NCI-H1092 (cell line): ENCODE results near the gene SCGN.
"Not testable (repeated sequence)": the region's sequence is repeated elsewhere in the genome, so short reads cannot be mapped to it uniquely, and the experiment has no call there.

Source experiments
- DNase-seq: peaks from one replicate; lab custom pipeline; 2025; lab: John Stamatoyannopoulos, UW

SCGN gene

DNA sequence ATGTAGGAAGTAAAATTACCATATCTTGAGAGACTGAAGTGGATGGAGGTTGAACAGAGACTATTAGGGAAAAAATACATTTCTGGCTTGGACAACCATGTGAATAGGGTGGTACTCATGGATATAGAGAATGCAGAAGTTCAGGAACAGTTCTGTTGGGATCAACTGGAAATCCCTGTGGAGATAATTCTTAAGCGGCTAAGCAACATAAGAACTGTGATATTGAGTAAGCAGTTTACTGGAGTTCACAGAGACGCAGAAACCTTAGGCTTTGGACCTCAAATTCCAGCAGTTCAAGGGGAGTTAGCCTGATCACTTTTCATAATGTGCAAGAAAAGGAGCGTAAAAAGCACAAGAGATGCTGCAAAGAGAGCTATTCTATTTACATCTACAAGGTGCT lies 78.9 kb downstream of the SCGN start:
- no peak for DNase-seq

DNA sequence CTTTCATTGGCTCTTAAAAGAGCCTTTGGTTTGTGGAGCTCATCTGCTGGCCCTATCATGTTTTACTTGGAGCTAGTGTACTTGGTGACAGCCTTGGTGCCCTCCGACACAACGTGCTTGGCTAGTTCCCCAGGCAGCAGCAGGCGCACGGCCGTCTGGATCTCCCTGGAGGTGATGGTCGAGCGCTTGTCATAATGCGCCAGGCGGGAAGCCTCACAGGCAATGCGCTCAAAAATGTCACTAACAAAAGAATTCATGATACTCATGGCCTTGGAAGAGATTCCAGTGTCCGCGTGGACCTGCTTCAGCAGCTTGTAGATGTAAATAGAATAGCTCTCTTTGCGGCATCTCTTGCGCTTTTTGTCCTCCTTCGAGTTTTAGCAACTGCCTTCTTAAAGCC lies 79.7 kb downstream of the SCGN start:
- DNase-seq, result no peak

DNA sequence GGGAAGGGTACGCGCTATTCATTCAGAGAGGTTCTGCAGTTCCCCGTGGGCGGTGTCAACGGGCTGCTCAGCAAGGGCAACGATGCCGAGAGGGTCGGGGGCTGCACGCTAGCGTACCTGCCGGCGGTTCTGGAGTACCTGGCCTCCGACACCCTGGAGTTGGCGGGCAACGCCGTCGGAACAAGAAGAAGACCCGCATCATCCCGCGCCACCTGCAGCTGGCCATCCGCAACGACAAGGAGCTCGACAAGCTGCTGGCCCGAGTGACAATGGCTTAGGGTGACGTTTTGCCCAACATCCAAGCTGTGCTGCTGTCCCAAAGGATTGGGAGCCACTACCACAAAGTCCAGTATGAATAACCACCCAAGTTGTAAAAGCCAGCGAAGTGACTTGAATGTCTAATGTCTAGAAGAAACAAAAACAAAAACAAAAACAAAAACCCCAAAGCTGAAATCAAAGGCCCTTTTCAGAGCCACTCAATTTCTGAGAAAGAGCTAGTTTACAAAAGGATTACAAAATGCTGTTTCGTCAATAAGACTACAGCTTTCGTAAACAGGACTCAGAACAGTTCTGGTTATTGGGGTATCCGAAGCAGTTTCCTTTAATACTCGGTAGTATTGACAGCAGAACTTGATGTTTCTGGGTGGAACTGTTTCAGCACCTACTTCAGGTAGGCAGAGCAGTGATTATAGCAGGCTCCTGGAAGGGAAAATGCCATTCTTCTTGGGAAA lies 80.6 kb downstream of the SCGN start:
- no peak for DNase-seq

DNA sequence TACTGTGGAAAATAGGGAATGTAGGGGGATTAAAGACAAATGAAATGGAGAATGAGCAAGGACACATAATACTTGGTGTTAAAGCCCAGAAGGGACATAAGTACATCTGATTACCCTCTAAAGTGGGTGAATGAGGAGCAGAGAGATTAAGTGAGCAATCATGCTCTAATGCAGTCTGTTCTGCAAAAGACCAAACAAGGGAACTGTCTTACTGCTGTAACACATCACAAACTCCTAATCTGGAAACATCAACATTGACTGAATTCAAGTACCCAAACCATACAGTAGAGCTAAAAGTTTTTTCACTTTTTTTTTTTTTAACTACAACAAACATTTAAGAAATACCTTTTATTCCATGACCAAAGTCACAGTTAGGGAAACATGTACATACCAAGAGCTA lies 83.2 kb downstream of the SCGN start:
- no peak for DNase-seq

DNA sequence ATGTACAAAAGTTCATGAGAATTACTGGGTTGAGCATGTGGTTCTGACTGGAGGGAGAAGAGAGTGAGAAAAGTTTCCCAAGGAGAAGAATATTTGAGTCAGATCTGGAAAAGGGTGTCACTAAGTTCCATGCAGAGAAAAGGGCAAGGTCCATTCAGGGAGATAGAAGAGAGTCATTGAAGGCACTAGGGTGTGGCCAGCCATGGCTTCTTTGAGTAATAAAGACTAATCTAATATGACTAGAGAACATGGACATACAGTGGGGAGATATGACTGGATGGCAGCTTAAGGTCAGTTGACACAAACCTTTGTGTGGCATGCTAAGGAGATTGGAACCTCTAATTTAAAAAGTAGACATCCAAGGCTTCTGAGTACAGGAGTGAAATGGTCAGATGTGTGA lies 91.9 kb downstream of the SCGN start:
- DNase-seq, result no peak

DNA sequence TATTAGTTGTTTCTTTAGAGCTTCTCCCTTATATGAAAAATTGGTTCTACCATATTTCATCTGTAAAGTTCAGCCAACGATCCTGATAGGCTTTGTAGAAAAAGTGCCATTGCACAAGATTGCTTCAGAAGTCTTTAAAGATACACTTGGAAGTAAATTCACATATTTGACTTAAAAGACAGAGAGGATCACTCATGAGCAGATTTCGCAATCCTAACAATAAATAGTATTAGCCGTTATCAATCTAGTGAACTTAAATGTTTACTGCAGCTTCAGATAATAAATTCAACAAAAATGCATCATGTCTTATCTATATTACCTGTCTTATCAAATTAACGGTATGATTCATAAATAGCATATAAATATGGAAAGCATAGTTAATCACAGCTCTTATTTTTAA lies 93.8 kb downstream of the SCGN start:
- DNase-seq, result no peak

DNA sequence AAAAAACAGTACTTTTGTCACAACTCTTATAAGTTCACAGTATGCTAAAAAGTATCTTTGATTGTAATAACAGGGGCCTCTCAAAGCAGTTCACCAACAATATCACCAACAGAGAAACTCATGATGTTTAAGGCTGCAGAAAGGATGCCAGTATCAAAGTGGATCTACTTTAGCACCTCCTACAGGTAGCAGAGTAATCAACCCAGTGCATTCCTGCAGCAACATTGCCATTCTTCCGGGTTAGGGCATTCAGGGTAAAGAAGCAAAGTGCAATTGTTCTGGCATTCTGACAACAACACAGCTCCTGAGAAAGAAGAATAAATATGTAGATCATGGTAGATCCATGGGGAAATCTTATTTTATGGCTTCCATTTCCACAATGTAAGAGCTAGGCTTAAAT lies 95.0 kb downstream of the SCGN start:
- no peak for DNase-seq

DNA sequence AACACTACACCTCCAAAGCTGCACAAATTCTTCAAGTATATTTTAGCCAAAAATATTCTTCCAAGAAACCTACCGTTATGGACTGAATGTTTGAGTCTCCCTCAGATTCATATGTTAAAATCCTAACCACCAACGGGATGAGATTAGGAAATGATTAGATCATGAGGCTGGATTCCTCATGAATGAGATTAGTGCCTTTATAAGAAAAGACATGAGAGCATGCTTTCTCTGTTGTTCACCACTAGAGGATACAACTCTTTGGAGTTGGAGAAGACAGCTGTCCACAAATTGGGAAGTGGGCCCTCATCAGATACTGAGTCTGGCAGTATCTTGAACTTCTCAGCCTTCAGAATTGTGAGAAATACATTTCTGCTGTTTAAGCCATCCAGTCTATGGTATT lies 95.5 kb downstream of the SCGN start:
- no peak for DNase-seq

DNA sequence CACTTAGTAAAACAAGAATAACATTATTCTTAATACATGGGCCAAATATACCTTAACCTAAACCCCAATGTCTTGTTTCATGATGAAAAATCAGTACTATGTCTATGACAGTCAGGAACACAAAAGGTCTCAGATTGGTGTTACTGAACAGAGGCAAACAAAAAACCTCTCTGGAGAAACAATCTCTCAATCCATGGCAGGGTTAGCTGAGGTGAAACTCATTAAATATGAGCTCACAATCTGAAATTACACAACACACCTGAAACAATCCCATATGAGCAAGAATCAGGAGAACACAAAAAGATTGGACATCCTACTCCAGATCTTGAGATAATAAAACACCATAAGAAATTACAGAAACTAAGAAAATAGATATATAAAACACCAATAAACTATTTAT lies 96.0 kb downstream of the SCGN start:
- DNase-seq, result no peak

DNA sequence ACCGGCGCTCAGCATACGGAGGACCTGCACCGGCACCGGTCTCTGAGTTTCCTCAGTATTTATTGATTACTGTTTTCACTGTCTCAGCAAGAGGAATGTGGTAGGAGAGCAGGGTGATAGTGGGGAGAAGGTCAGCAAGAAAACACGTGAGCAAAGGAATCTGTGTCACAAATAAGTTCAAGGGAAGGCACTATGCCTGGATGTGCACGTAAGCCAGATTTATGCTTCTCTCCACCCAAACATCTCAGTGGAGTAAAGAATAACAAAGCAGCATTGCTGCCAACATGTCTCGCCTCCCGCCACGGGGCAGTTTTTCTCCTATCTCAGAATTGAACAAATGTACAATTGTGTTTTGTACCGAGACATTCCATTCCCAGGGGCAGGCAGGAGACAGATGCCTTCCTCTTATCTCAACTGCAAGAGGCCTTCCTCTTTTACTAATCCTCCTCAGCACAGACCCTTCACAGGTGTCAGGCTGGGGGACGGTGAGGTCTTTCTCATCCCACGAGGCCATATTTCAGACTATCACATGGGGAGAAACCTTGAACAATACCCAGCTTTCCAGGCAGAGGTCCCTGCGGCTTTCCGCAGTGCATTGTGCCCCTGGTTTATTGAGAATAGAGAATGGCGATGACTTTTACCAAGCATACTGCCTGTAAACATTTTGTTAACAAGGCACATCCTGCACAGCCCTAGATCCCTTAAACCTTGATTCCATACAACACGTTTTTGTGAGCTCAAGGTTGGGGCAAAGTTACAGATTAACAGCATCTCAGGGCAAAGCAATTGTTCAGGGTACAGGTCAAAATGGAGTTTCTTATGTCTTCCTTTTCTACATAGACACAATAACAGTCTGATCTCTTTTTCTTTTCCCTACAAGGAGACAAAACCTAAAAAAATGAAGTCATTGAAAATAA lies 96.8 kb downstream of the SCGN start:
- not testable (repeated sequence) for DNase-seq

DNA sequence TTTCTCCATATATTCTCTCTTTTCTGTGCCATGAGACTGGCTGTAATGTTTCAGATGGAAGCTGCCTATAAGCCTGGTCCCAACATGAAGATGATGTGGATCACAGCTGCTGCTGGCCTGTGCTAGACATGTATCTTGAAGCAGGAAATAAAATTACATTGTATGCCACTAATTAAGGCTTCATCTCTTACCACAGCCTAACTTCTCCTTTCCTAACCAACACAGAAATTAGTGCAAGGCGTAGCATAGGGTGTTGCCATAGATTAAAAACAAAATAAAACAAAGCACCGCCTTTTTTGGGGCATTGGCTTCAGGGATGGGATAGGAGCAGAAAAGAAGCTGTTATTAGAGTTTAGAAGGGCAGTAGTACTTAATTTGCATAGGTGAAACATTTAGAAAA lies 97.8 kb downstream of the SCGN start:
- no peak for DNase-seq

DNA sequence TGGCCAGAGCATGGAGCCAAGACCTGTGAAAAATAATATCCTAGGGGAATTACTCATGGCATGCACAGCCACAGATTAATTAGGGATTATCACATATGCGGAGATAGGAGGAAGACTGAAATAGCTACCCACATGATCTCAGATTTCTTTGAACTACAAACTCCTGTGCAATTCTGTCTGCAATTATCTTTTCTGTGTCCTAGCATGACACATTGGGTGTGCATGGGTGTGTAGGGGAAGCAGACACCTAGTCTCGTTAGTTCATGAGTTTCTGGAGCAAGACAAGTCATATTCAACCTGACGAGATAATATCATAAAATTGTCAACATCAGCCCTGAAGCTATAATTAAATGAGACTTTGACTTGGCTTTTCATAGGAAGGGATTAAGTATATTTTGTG lies 98.9 kb downstream of the SCGN start:
- DNase-seq, result no peak
